Measurements from ENCODE around the gene SMPD3. TPM values are rescaled to one million over a fixed set of nuclear protein-coding genes. Genes with fewer than 3 reads are reported as not detected.

SMPD3 gene
- total and polyA plus RNA-seq, 2 of the 4 experiments (the other 2 are of a cell fraction): not detected

DNA sequence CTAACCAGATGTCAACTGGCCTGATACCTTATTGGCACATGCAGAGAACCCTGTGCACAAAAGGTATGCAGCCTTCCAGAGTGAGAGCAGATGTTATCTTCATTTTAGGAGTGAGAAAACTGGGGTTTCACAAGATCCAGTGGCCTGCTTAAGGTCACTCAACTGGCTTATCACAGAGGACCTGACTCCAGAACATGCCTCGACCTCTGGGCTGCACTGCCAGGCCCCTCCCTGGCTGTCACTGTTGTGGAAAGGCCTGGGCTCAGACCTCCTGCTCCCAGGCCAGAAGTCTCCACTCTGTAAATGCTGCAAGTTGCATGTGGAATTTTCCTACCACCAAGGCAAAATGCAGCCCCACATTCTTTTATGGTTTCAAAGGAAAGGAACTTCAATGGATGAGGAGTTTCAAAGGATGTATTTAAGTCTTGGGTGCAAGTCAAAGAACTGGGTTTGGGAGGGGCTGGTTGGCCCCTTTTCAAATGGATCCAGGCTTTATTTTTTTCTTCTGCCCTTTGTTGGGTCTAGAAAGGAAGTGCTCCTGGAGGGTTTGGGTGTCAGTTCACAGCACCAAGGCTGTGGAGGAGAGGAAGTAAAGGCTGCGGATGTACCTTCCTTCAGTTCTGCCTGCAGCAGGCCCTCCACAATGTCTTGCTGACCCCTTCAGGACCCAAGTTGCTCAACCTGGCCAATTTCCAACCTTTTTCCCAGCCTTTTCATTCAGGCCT is 30.4 kb upstream of the SMPD3 start:
- H3K23ac ChIP-seq (ENCODE audit: low read depth, low read length): no peak overlapping the region
- CTCF ChIA-PET: no interaction called here
- DNase-seq: no peak

More for the DNA sequence above, 30.4 kb upstream of the SMPD3 start:
- no peak overlapping the region for H3K14ac ChIP-seq (replicated peaks; ENCODE audit: low read depth, low read length)
- no peak overlapping the region for H2BK15ac ChIP-seq (ENCODE audit: low read depth, low read length)
- H4K8ac ChIP-seq (ENCODE audit: low read depth in 2 of 2, low read length in 2 of 2): no peak overlapping the region
- WGBS, 2 experiments (ENCODE audit: extremely low coverage in 2 of 2, insufficient read length in 1 of 2): 0% methylated on average over 1 of the region's 2 CpGs; no CpG with 5 or more reads in 1 of the 2 experiments
- no peak overlapping the region for H3K4ac ChIP-seq (ENCODE audit: low read depth, low read length)
- peaks cover 2% of the 10 kb centered on the region for H3K9me3 ChIP-seq (ENCODE audit: control insufficient read depth, insufficient read depth, low read length)
- no peak overlapping the region for H2BK5ac ChIP-seq (ENCODE audit: low read depth, low read length, poor library complexity, severe bottlenecking)
- H2AK9ac ChIP-seq (replicated peaks; ENCODE audit: low read depth, low read length, poor library complexity): no peak overlapping the region
- H2AFZ ChIP-seq (replicated peaks; ENCODE audit: low read length, poor library complexity): no peak overlapping the region
- in situ Hi-C loops (cut with MboI; ENCODE audit: low sequenced_read_pairs): no loop called here
- H3K9ac ChIP-seq (ENCODE audit: low read depth, low read length): no peak overlapping the region
- POLR2A ChIA-PET (ENCODE audit: unreplicated experiment): no interaction called here
- no TSS peak for BruUV-seq (replicated peaks)
- H3K4me2 ChIP-seq (ENCODE audit: low read depth, low read length): no peak overlapping the region
- no peak overlapping the region for H2BK20ac ChIP-seq (ENCODE audit: low read depth, low read length)
- H3K9me1 ChIP-seq (ENCODE audit: insufficient read depth, low read length): no peaks in the 10 kb centered on the region
- H3K4me3 ChIP-seq (ENCODE audit: insufficient read depth, low read depth, low read length): no peak overlapping the region
- no peaks in the 10 kb centered on the region for H3K36me3 ChIP-seq (ENCODE audit: control insufficient read depth, insufficient read depth, low read length)
- no peaks in the 10 kb centered on the region for H3K4me1 ChIP-seq (ENCODE audit: control insufficient read depth, insufficient read depth, low read length)
- no peaks in the 10 kb centered on the region for H4K20me1 ChIP-seq (ENCODE audit: insufficient read depth, low read length)
- no peak for TF ChIP-seq BHLHE40 (IDR thresholded peaks at IDR 0.05; ENCODE audit: low read depth, low read length)
- no peak for TF ChIP-seq MXI1 (IDR thresholded peaks at IDR 0.05; ENCODE audit: borderline replicate concordance, low read depth, low read length)
- TF ChIP-seq, protein P1, sequence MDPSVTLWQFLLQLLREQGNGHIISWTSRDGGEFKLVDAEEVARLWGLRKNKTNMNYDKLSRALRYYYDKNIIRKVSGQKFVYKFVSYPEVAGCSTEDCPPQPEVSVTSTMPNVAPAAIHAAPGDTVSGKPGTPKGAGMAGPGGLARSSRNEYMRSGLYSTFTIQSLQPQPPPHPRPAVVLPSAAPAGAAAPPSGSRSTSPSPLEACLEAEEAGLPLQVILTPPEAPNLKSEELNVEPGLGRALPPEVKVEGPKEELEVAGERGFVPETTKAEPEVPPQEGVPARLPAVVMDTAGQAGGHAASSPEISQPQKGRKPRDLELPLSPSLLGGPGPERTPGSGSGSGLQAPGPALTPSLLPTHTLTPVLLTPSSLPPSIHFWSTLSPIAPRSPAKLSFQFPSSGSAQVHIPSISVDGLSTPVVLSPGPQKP (IDR thresholded peaks at IDR 0.05; ENCODE audit: borderline replicate concordance, low read depth, low read length): no peak
- TF ChIP-seq CEBPB (IDR thresholded peaks at IDR 0.05; ENCODE audit: low read depth, low read length): no peak
- no peak for TF ChIP-seq POLR2A (IDR thresholded peaks at IDR 0.05; ENCODE audit: low read depth, low read length)
- TF ChIP-seq SMC3 (IDR thresholded peaks at IDR 0.05; ENCODE audit: low read depth, low read length): no peak
- no peak for TF ChIP-seq FOS (IDR thresholded peaks at IDR 0.05; ENCODE audit: low read depth, low read length)
- no peak overlapping the region for H3K56ac ChIP-seq (ENCODE audit: extremely low read depth, insufficient read depth, low read length)
- no peak overlapping the region for H2BK120ac ChIP-seq (ENCODE audit: low read depth, low read length)
- dilution Hi-C loops (cut with HindIII; ENCODE audit: low sequenced_read_pairs, unreplicated experiment): no loop called here
- no peaks in the 10 kb centered on the region for H3K79me1 ChIP-seq (ENCODE audit: low read depth in 1 of 2, low read length in 2 of 2)
- H4K5ac ChIP-seq (ENCODE audit: low read depth, low read length): no peak overlapping the region
- intact Hi-C loops (cut with micrococcal nuclease): no loop called here
- no peak overlapping the region for H4K91ac ChIP-seq (ENCODE audit: insufficient read depth, low read depth, low read length)
- ATAC-seq (ENCODE audit: low read depth): no peak
- H3K27me3 ChIP-seq (ENCODE audit: control insufficient read depth, insufficient read depth, low read length): peaks cover 9% of the 10 kb centered on the region; the same call in 1 of the 2 replicates
- H2AK5ac ChIP-seq (ENCODE audit: low read depth, low read length): no peak overlapping the region
- H3K27ac ChIP-seq (ENCODE audit: insufficient read depth, low read length): no peak overlapping the region
- H3K18ac ChIP-seq (ENCODE audit: low read depth, low read length): no peak overlapping the region

Measured in IMR-90 (cell line).